CD8-positive, alpha-beta memory T cell (primary cell): ENCODE measurements around the gene SAPCD2. TPM values are rescaled to one million over a fixed set of nuclear protein-coding genes. Genes with fewer than 3 reads are reported as not detected.

ENCODE experiments used
- CTCF ChIA-PET: fragments of 350-600 bp; sonication (Branson Sonifier 250); formaldehyde crosslinking; loops from one replicate; lab custom pipeline; 2021; ENCODE audit warnings: antibody characterized with exemption; lab: Charles Lee
- POLR2A ChIA-PET: fragments of 350-600 bp; sonication (Branson Sonifier 250); formaldehyde crosslinking; loops from one replicate; lab custom pipeline; 2021; ENCODE audit warnings: antibody characterized with exemption; lab: Charles Lee
- DNase-seq, 5 donors: peaks; one replicate each; pipeline versions ENCODE4 v3.0.0 to v3.0.0-alpha.2; 2020 to 2022; ENCODE audit warnings: mixed read lengths in 1 of 5
- H3K27ac ChIP-seq: one replicate; pipeline ENCODE4 v1.7.0; 2013; ENCODE audit warnings: low read depth, mild to moderate bottlenecking, low read length, moderate library complexity
- H3K27me3 ChIP-seq: 2 replicates; pipeline ENCODE4 v1.7.0; 2013; ENCODE audit warnings: low read length, mild to moderate bottlenecking; ENCODE audit not compliant: insufficient read depth, poor library complexity, severe bottlenecking
- H3K36me3 ChIP-seq: 2 replicates; pipeline ENCODE4 v1.7.0; 2013; ENCODE audit warnings: mild to moderate bottlenecking, low read length, moderate library complexity; ENCODE audit not compliant: insufficient read depth
- H3K4me1 ChIP-seq: 2 replicates; pipeline ENCODE4 v1.7.0; 2013; ENCODE audit warnings: mild to moderate bottlenecking, low read length, moderate library complexity; ENCODE audit not compliant: insufficient read depth
- H3K4me3 ChIP-seq: 2 replicates; pipeline ENCODE4 v1.7.0; 2013; ENCODE audit warnings: mild to moderate bottlenecking, low read length
- H3K9me3 ChIP-seq: 2 replicates; pipeline ENCODE4 v1.7.0; 2013; ENCODE audit warnings: mild to moderate bottlenecking, low read length
- H3K27ac Mint-ChIP-seq, 8 donors: one replicate each; pipeline ENCODE4 v1.8.0; 2020 to 2021; ENCODE audit warnings: mixed read lengths in 8 of 8, mild to moderate bottlenecking in 6 of 8, inconsistent platforms in 3 of 8, moderate library complexity in 3 of 8
- H3K27me3 Mint-ChIP-seq, 2 donors: one replicate each; pipeline ENCODE4 v1.8.0; 2020 to 2021; ENCODE audit warnings: mixed read lengths in 2 of 2, mild to moderate bottlenecking in 1 of 2, moderate library complexity in 1 of 2
- H3K36me3 Mint-ChIP-seq, 3 donors: one replicate each; pipeline ENCODE4 v1.8.0; 2020 to 2021; ENCODE audit warnings: mixed read lengths in 3 of 3, inconsistent platforms in 1 of 3, mild to moderate bottlenecking in 1 of 3
- H3K4me1 Mint-ChIP-seq, 3 donors: one replicate each; pipeline ENCODE4 v1.8.0; 2020 to 2021; ENCODE audit warnings: mixed read lengths in 3 of 3, inconsistent platforms in 1 of 3, mild to moderate bottlenecking in 1 of 3
- H3K4me3 Mint-ChIP-seq, 7 donors: one replicate each; pipeline ENCODE4 v1.8.0; 2020 to 2021; ENCODE audit warnings: mixed read lengths in 7 of 7, mild to moderate bottlenecking in 6 of 7, moderate library complexity in 4 of 7, inconsistent platforms in 2 of 7
- H3K9me3 Mint-ChIP-seq, 5 donors: one replicate each; pipeline ENCODE4 v1.8.0; 2020 to 2022; ENCODE audit warnings: mixed read lengths in 5 of 5, mild to moderate bottlenecking in 3 of 5, moderate library complexity in 2 of 5, inconsistent platforms in 1 of 5
- polyA plus RNA-seq: library from polyadenylated mRNA; unstranded; fragments of 300-500 nt; fragmentation: Illumina TruSeq; gene quantifications from one replicate; pipeline ENCODE4 v1.2.3, GENCODE V29; 2021
- total RNA-seq, 2 experiments: library from RNA; stranded (reverse); gene quantifications; one replicate each; pipeline ENCODE4 v1.2.3, GENCODE V29; 2021

Gene SAPCD2
- total and polyA plus RNA-seq, 3 experiments from 2014 or later: 0.15 to 12.7 (median 11.5) TPM

- Histone ChIP-seq H3K9me3 (no peaks in the 10 kb centered on the region), H3K4me1 (peaks cover 7% of the 10 kb centered on the region), H3K27me3 (no peaks in the 10 kb centered on the region), H3K4me3 (peak overlapping the region; percentile 47), H3K36me3 (peaks cover 3% of the 10 kb centered on the region), H3K27ac (no peak overlapping the region)
- Mint-ChIP-seq H3K27ac (peak overlapping the region in 1 of 8 donors; percentile 68), H3K4me3 (peak overlapping the region; percentile 73 to 91 (median 76)), H3K9me3 (no peaks in the 10 kb centered on the region), H3K4me1 (peaks cover 0 to 5% (median 2%) of the 10 kb centered on the region in 3 donors), H3K27me3 (no peaks in the 10 kb centered on the region), H3K36me3 (peaks cover 0 to 17% (median 0%) of the 10 kb centered on the region in 3 donors)
- DNase-seq: peak; percentile 31 to 68 (median 41)
- POLR2A ChIA-PET: interaction anchor here (0.6 to 2.6 kb wide), 4 partner anchors 8 to 52 kb away, joined by 3 to 14 read pairs (median 3); partner anchors contain the start of gene MAN1B1
- CTCF ChIA-PET: interaction anchor here (1.1 to 2.1 kb wide), 4 partner anchors 10 to 235 kb away, joined by 3 to 13 read pairs (median 3); no protein-coding TSS in a partner anchor
Measured at GRCh38 chr9:137077758-137078693, 7.7 kb upstream of the SAPCD2 start.

GRCh38 chr9:137077010-137077747, 6.8 kb upstream of the SAPCD2 start, which contains the start of gene UAP1L1:
TSS of gene UAP1L1 (plus strand) at chr9:137077517. CDS start at chr9:137077533, 16 bp downstream.
- peaks cover 0 to 5% (median 2%) of the 10 kb centered on the region in 3 donors for H3K4me1 Mint-ChIP-seq
- no peaks in the 10 kb centered on the region for H3K27me3 ChIP-seq
- peaks cover 7% of the 10 kb centered on the region for H3K4me1 ChIP-seq
- POLR2A ChIA-PET: interaction anchor here (0.6 to 2.6 kb wide), 4 partner anchors 9 to 52 kb away, joined by 3 to 14 read pairs (median 3); partner anchors contain the start of gene MAN1B1
- H3K9me3 ChIP-seq: no peaks in the 10 kb centered on the region
- H3K27ac Mint-ChIP-seq: peak within 1 kb of the TSS in 3 of 8 donors; percentile 52 to 79 (median 68)
- DNase-seq: peak; percentile 50 to 79 (median 63)
- no peak within 1 kb of the TSS for H3K27ac ChIP-seq
- peaks cover 0 to 14% (median 0%) of the 10 kb centered on the region in 3 donors for H3K36me3 Mint-ChIP-seq
- H3K27me3 Mint-ChIP-seq: no peaks in the 10 kb centered on the region
- CTCF ChIA-PET: interaction anchor here (0.9 to 2.7 kb wide), 5 partner anchors 9 to 234 kb away, joined by 3 to 13 read pairs (median 8); partner anchors contain the start of genes MAN1B1, NPDC1 and TUBB4B
- peak within 1 kb of the TSS; percentile 73 to 91 (median 76) for H3K4me3 Mint-ChIP-seq
- peaks cover 3% of the 10 kb centered on the region for H3K36me3 ChIP-seq
- peak within 1 kb of the TSS; percentile 47 for H3K4me3 ChIP-seq
- no peaks in the 10 kb centered on the region for H3K9me3 Mint-ChIP-seq

DNA sequence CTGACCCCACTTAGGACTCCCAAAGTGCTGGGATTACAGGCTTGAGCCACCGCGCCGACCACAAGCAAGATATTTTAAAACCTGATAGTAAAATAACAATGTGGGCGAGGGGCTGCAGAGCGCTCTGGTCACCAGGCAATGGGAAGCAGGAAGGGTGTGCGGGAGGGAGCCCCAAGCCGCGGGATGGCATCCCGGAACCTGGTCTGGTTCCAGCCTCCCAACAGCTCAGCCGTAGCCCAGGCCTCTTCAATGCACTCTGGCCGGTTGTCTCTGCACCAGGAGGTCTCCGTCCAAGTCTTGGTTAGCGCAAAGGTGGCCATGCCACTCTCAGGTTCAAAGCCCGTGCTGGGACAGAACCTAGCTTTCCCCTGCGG, 6.3 kb upstream of the SAPCD2 start:
- ChIA-PET POLR2A (interaction anchor here (1.6 to 2.6 kb wide), 2 partner anchors 10 to 19 kb away, joined by 3 to 14 read pairs; partner anchors contain the start of gene MAN1B1), CTCF (interaction anchor here (0.9 to 2.7 kb wide), 4 partner anchors 9 to 164 kb away, joined by 4 to 13 read pairs (median 10); partner anchors contain the start of genes MAN1B1, NPDC1 and TUBB4B)
- H3K27ac Mint-ChIP-seq: peak overlapping the region in 3 of 8 donors; percentile 22 to 79 (median 52)
- H3K27me3 Mint-ChIP-seq: no peaks in the 10 kb centered on the region
- H3K4me3 ChIP-seq: no peak overlapping the region
- H3K4me1 ChIP-seq: peaks cover 7% of the 10 kb centered on the region
- H3K9me3 Mint-ChIP-seq: no peaks in the 10 kb centered on the region
- H3K4me1 Mint-ChIP-seq: peaks cover 0 to 5% (median 2%) of the 10 kb centered on the region in 3 donors
- no peak overlapping the region for H3K27ac ChIP-seq
- peaks cover 3% of the 10 kb centered on the region for H3K36me3 ChIP-seq
- DNase-seq: no peak
- peak overlapping the region; percentile 50 to 77 (median 69) for H3K4me3 Mint-ChIP-seq
- H3K36me3 Mint-ChIP-seq: peaks cover 0 to 9% (median 0%) of the 10 kb centered on the region in 3 donors
- H3K27me3 ChIP-seq: no peaks in the 10 kb centered on the region
- H3K9me3 ChIP-seq: no peaks in the 10 kb centered on the region

GRCh38 chr9:137075275-137075775, 5.0 kb upstream of the SAPCD2 start:
- Mint-ChIP-seq H3K27me3 (no peaks in the 10 kb centered on the region), H3K36me3 (peaks cover 0 to 6% (median 0%) of the 10 kb centered on the region in 3 donors), H3K4me3 (peak overlapping the region in 4 of 7 donors; percentile 3 to 77 (median 26)), H3K4me1 (peaks cover 0 to 15% (median 9%) of the 10 kb centered on the region in 3 donors), H3K27ac (peak overlapping the region in 3 of 8 donors; percentile 22 to 67 (median 23)), H3K9me3 (no peaks in the 10 kb centered on the region)
- Histone ChIP-seq H3K9me3 (no peaks in the 10 kb centered on the region), H3K4me1 (peaks cover 14% of the 10 kb centered on the region), H3K4me3 (no peak overlapping the region), H3K27me3 (no peaks in the 10 kb centered on the region), H3K36me3 (peaks cover 3% of the 10 kb centered on the region), H3K27ac (no peak overlapping the region)
- CTCF ChIA-PET: interaction anchor here (2.7 kb wide), 1 partner anchor 11 kb away, joined by 11 read pairs; the partner anchor contains the start of gene MAN1B1
- POLR2A ChIA-PET: no interaction called here
- DNase-seq: no peak

GRCh38 chr9:137074657-137075274, 4.4 kb upstream of the SAPCD2 start:
- H3K27ac ChIP-seq: no peak overlapping the region
- POLR2A ChIA-PET: no interaction called here

DNA sequence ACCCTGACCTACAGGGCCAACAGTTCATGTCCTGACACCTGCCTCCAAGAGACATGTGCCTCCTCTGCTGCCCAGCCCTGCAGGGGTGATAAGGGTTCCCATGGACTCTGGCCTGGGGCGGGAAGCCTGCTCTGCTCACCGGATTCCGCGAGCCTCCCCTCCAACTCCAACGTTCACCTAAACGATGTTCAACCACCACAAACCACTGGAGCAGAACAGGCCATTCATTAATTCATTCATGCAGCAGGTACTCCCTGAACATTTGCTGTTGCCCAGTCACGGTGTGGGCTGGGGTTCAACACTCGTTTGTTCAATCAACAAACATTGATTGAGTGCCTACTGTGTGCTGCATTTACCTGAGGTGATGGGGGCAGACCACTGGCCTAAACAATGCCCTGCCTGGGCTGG, 3.6 kb upstream of the SAPCD2 start:
- H3K36me3 Mint-ChIP-seq: no peaks in the 10 kb centered on the region
- H3K4me1 ChIP-seq: peaks cover 21% of the 10 kb centered on the region
- H3K4me3 Mint-ChIP-seq: peak overlapping the region in 1 of 7 donors; percentile 8
- no peak overlapping the region for H3K4me3 ChIP-seq
- CTCF ChIA-PET: interaction anchor here (2.8 kb wide), 1 partner anchor 12 kb away, joined by 9 read pairs; the partner anchor contains the start of gene MAN1B1
- no peak for DNase-seq
- H3K4me1 Mint-ChIP-seq: peaks cover 0 to 13% (median 7%) of the 10 kb centered on the region in 3 donors
- H3K27me3 Mint-ChIP-seq: no peaks in the 10 kb centered on the region
- POLR2A ChIA-PET: no interaction called here
- no peaks in the 10 kb centered on the region for H3K9me3 Mint-ChIP-seq
- no peaks in the 10 kb centered on the region for H3K9me3 ChIP-seq
- H3K27me3 ChIP-seq: no peaks in the 10 kb centered on the region
- H3K36me3 ChIP-seq: no peaks in the 10 kb centered on the region
- H3K27ac ChIP-seq: no peak overlapping the region
- H3K27ac Mint-ChIP-seq: peak overlapping the region in 2 of 8 donors; percentile 26 to 81

More at GRCh38 chr9:137074657-137075274, 4.4 kb upstream of the SAPCD2 start:
- Histone ChIP-seq H3K36me3 (peaks cover under 1% of the 10 kb centered on the region), H3K4me1 (peaks cover 14% of the 10 kb centered on the region), H3K27me3 (no peaks in the 10 kb centered on the region), H3K4me3 (no peak overlapping the region), H3K9me3 (no peaks in the 10 kb centered on the region)
- peaks cover 0 to 13% (median 7%) of the 10 kb centered on the region in 3 donors for H3K4me1 Mint-ChIP-seq
- no peak for DNase-seq
- CTCF ChIA-PET: interaction anchor here (2.7 kb wide), 1 partner anchor 11 kb away, joined by 11 read pairs; the partner anchor contains the start of gene MAN1B1
- peak overlapping the region in 2 of 8 donors; percentile 55 to 67 for H3K27ac Mint-ChIP-seq
- no peaks in the 10 kb centered on the region for H3K9me3 Mint-ChIP-seq
- peak overlapping the region in 4 of 7 donors; percentile 15 to 77 (median 44) for H3K4me3 Mint-ChIP-seq
- H3K36me3 Mint-ChIP-seq: peaks cover 0 to 3% (median 0%) of the 10 kb centered on the region in 3 donors
- no peaks in the 10 kb centered on the region for H3K27me3 Mint-ChIP-seq
